Limb (tissue), 2 donors: ENCODE data around the gene HEPH.
"Not testable (repeated sequence)": the region's sequence is repeated elsewhere in the genome, so short reads cannot be mapped to it uniquely, and the experiment has no call there.

Experiments used
- DNase-seq, 2 donors: peaks; one replicate each; pipeline ENCODE4 v3.0.0-alpha.2; 2016; ENCODE audit errors: extremely low spot score in 2 of 2

HEPH gene, protein sequence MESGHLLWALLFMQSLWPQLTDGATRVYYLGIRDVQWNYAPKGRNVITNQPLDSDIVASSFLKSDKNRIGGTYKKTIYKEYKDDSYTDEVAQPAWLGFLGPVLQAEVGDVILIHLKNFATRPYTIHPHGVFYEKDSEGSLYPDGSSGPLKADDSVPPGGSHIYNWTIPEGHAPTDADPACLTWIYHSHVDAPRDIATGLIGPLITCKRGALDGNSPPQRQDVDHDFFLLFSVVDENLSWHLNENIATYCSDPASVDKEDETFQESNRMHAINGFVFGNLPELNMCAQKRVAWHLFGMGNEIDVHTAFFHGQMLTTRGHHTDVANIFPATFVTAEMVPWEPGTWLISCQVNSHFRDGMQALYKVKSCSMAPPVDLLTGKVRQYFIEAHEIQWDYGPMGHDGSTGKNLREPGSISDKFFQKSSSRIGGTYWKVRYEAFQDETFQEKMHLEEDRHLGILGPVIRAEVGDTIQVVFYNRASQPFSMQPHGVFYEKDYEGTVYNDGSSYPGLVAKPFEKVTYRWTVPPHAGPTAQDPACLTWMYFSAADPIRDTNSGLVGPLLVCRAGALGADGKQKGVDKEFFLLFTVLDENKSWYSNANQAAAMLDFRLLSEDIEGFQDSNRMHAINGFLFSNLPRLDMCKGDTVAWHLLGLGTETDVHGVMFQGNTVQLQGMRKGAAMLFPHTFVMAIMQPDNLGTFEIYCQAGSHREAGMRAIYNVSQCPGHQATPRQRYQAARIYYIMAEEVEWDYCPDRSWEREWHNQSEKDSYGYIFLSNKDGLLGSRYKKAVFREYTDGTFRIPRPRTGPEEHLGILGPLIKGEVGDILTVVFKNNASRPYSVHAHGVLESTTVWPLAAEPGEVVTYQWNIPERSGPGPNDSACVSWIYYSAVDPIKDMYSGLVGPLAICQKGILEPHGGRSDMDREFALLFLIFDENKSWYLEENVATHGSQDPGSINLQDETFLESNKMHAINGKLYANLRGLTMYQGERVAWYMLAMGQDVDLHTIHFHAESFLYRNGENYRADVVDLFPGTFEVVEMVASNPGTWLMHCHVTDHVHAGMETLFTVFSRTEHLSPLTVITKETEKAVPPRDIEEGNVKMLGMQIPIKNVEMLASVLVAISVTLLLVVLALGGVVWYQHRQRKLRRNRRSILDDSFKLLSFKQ

DNA sequence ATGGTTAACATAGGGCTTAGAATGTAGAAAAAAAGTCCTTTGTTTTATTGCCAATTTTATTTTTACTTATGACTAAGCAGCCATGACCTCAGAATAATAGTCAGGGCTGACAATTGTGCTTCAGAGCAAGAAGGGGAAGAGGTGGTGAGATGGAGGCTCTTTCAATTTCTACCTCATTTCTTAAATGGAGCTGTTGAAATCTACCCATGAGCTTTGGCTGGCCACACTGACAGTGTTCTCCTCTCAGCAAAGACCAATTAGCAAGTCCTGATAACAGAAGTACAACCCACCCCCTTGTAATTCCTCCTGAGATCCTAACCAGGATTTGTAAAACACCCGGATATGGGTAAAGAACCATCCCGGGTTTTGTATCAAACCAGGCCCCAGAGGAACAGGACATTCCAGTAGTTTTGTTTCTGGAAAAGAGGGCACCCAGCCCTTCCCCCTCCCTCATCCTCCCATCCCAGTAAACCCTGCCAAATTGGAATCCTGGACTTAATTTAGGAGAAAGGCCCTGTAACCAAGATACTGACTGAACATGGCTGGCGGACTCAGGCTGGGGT lies at the start of gene HEPH:
Gene HEPH (plus strand): TSS at position 399 of the 563 bp plus-strand sequence. CDS start 6,324 bp downstream, outside the sequence.
- peak; percentile 21 to 30 for DNase-seq

DNA sequence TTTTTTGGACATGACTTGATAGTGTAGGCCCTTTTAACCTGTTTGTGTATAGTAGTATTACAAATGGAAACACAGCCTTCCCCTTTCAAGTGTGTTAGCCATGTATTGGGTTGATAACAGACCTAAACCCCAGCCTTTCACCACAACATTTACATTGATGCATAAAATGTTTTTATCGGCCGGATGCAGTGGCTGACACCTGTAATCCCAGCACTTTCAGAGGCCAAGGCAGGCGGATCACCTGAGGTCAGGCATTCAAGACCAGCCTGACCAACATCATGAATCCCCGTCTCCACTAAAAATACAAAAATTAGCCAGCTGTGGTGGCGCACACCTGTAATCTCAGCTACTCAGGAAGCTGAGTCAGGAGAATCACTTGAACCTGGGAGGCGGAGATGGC lies 45.3 kb upstream of the HEPH start:
- DNase-seq = not testable (repeated sequence)

DNA sequence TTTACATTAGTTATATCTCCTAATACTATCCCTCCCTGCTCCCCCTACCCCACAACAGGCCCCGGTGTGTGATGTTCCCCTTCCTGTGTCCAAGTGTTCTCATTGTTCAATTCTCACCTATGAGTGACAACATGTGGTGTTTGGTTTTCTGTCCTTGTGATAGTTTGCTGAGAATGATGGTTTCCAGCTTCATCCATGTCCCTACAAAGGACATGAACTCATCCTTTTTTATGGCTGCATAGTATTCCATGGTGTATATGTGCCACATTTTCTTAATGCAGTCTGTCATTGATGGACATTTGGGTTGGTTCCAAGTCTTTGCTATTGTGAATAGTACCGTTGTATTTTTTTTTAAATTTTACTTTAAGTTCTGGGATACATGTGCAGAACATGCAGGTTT lies 42.7 kb upstream of the HEPH start:
- not testable (repeated sequence) for DNase-seq

DNA sequence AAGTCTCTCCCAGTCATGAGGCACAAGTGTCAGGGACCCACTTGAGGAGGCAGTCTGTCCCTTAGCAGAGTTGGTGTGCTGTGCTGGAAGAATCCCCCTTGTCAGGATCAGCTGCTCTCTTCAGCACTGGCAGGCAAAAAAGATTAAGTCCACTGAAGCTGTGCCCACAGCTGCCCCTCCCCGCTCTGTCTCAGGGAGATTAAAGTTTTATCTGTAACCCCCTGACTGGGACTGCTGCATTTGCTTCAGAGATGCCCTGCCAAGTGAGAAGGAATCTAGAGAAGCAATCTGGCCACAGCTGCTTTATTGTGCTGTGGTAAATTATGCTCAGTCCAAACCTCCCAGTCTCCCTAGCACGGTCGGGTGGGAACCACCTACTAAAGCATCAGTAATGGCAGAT lies 37.4 kb upstream of the HEPH start:
- DNase-seq = no peak

DNA sequence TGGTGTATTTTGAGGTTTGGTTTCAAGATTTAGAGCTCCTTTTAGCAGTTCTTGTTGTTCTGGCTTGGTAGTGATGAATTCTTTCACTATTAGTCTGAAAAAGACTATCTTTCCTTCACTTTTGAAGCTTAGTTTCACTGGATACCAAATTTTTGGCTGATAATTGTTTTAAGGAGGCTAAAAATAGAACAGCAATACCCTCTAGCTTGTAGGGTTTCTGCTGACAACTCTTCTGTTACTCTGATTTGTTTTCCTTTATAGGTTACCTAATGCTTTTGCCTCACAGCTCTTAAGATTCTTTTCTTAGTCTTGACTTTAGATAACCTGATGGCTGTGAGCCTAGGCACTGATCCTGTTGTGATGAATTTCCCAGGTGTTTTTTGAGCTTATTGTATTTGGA lies 33.6 kb upstream of the HEPH start:
- DNase-seq = no peak

DNA sequence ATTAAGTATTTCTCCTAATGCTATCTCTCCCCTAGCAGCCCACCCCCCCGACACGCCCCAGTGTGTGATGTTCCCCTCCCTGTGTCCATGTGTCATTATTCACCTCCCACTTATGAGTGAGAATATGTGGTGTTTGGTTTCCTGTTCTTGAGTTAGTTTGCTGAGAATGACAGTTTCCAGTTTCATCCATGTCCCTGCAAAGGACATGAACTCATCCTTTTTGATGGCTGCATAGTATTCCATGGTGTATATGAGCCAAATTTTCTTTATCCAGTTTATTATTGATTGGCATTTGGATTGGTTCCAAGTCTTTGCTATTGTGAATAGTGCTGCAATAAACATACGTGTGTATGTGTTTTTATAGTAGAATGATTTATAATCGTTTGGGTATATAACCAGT lies 28.8 kb upstream of the HEPH start:
- DNase-seq = not testable (repeated sequence)

DNA sequence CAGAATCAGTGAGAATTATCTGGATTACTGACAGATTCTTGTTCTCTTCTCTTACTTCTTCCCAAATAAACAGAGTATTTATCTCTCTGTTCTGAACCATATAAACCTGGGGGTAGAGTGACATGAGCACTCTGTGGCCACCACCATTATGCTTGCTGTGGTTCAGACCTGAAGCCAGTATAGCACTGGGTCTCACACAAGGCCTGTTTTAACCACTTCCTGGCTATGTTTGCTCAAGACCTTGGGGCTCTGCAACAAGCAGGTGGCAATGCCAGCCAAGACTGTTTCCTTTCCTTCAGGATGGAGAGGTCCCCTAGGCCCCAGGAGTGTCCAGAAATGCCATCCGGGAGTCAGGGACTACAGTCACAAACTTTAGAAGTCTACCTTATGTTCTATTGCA lies 21.7 kb upstream of the HEPH start:
- no peak for DNase-seq

DNA sequence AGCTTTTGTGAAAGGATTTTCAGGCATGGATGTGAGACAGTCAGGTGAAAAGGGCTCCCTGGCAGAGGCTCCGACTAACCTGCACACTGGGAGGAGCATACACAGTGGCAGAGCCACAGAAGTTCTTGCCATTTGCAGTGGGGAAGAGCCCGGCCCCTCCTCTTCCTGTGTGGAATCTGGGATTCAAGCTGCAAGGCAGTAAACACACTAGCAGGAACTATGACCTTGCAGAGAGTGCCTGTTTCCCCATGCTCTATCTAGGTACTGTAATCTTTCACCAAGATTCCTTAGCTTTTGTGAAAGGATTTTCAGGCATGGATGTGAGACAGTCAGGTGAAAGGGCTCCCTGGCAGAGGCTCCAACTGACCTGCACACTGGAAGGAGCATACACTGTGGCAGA lies 19.8 kb upstream of the HEPH start:
- DNase-seq = no peak

DNA sequence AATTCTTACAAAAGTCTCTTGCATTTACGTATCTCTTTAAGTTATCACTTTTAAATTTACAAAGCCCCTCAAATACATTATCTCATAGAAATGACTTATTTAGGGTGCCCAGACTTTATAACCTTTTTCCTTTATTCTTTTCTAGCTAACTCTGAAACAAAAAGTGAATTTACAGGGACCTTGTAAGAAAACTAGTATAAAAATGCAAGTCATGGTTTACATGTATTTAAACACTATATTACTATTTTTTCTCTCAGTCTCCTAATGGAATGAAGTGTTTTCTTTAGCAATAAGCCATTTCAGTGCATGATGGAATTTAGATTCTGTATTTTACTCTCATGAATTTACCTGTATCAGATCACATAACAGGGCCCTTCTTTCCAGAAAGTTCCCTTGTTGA lies 14.5 kb upstream of the HEPH start:
- no peak for DNase-seq

DNA sequence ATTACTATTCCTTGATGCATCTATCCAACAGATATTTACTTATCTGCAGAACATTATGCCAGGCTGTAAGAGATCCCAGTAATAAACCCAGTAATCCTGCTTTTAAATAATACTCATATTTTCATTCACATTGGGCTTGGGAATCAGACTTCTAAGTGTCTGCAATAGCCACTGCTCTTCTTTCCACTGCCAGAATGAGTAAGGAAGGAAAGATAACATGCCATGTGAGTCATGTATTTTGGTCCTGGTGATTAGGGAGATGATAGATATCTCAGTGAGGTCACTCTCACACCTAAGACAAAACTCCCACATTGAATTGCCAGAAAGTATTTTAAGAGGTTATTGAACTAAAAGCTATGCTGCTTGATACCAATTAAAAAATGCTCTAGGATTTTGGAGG lies 13.9 kb upstream of the HEPH start:
- DNase-seq = no peak

DNA sequence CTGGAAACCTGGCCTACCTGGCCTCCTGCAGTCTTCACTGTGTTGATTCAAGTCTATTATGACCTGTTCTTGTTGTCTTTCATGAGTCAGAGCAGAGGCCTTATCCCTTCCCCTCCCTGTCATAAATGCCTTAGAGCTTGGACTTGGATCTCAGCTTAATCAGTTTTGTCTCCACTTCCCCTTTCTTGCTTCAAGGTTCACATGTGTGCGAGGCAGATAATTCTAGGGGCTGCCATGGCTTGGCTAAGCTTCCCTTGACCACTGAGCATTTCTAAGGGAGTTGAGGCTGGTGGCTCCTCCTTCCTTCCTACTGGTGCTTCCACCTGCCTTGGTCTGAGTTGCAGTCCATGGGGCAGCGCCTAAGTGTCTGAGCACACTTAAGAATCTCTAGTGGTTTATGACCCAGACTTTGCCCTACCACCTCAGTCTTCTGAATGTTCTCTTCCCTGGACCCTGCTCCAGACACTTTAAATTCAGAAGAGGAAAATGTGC lies 1.7 kb upstream of the HEPH start:
- no peak for DNase-seq

DNA sequence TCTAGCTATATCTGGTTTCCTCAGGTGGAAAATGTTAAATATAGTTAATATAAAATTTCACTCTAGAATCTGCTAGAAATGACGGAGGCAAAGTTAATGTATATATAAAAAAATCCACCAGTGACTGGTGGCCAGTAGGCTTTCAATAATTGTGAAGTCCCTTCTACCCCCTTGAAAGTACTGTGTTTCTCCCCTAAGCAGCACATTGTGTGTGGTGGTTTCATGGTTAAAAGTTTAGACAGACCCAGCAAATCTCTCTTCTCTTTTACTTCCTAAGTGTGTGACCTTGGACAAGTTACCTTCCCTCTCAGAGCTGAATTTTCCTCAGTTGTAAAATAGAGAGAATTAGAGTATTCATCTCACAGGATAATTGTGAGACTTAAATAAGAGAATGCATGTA lies 600 bp upstream of the HEPH start:
- DNase-seq = no peak

DNA sequence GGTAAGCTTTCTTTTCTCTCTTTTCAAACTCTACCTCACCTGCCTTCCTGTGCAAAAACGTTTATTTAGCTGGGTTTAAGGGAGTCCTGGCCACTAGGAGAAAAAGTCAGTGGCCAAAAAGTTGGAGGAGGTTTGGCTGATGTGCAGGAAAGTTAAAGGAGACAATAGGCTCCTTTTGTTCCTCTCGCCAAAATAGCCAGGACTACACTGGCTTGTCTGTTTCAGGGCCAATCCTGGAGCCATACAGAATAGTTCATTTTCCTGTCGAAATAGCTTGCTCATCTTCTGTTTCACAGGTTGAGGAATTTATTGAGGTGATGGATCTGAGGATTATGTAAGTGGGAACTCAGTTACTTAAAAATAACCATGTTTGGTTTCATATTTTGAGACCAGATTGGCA lies 423 bp downstream of the HEPH start:
- DNase-seq = no peak

DNA sequence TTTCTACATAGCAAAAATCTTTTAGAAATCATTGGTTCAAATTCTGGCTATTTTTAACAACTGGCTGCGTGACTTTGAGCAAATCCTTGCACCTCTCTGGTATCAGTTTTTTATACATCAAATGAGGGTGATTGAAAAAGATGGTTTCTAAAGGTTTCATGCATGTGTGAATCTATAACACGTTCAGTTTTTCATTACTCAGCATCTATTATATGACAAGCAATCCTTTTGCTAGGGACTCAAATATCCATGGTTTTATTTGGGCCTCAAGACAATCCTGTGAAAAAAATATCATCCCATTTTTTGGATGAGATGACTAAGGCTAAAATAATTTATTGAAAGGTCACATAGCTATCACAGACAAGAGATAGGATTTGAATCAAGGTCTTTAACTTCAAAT lies 884 bp downstream of the HEPH start:
- no peak for DNase-seq

DNA sequence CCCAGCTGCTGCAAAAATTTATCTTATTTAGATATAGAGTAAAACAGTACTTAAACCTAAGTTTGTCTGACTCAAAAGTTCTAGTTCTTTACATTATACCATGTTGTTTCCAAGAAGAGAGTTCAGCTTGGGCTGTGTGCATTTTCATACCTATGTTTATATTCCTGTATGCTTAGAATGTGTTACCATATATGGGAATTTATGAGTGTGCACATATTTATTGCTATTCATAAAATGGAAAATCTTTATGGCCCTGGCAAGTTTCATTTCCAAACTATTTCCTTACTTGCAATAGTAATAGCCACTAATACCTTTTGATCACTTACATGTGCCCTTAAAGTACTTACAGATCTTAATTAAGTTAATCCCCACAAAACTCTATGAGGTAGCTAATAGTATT lies 2.6 kb downstream of the HEPH start:
- DNase-seq = no peak

DNA sequence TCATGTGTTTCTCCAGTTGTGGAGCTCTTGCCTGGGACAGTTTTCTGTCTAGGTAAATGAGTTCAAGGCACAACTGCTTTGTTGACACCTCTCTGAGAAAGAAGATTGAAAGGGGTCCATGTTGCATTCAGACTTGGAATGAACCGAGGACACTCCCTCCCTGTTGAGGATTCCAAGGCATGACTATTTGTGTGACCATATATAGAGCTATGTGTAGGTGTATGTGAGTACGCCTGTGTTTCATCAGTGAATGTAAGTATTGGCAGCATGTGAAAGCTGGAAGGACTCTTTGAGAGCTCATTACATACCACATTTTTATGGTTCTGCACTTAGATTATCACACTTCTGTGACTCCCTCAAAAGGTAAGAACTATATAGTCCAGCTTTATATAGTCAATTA lies 3.4 kb downstream of the HEPH start:
- DNase-seq = no peak

DNA sequence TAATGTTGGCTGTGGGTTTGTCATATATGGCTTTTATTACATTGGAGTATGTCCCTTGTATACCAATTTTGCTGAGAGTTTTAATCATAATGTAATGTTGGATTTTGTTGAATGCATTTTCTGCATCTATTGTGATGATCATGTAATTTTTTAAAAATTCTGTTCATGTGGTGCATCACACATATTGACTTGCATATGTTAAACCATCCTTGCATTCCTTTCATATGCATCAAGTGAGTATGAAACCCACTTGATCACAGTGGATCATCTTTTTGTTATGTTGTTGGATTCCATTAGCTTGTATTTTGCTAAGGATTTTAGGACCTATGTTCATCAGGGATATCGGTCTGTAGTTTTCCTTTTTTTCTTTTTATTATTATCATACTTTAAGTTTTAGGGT lies 12.1 kb downstream of the HEPH start:
- no peak for DNase-seq

DNA sequence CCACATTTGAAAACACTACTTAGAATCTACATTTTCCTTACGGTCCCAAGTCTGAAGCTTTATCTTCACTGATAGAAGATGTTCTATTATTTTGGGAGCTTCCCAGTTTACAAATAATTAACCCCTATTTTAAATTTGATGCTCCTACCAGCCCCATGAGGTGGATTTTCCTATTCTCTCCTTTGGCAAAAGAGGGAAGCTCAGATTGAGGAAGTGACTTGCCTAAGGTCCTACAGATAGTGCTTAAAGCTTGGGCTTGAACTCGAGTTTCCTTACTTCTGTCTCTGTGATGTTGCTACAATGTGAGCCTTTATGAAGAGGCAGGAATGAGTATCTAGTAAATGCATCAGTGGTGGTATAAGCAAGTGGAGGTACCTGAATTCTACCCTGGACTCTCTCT lies 27.5 kb downstream of the HEPH start:
- DNase-seq = no peak

DNA sequence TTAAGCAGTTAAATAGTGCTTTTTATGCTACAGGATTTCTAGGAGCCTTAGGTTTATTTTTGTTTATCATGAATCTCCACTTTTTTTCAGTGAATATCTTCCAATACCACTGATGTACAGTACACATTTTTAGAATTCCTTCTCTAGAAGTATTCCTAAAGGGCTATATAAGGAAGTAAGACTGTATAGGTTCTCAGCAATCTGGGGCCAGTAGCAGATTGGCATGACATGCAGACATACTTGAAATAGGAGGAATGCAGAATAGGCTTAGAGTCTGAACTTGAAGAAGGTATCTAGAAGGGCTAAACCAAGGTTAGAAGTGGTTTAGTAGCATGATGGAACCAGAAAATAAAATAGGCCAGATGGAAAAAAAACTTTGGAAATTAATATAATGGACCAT lies 29.8 kb downstream of the HEPH start:
- no peak for DNase-seq

DNA sequence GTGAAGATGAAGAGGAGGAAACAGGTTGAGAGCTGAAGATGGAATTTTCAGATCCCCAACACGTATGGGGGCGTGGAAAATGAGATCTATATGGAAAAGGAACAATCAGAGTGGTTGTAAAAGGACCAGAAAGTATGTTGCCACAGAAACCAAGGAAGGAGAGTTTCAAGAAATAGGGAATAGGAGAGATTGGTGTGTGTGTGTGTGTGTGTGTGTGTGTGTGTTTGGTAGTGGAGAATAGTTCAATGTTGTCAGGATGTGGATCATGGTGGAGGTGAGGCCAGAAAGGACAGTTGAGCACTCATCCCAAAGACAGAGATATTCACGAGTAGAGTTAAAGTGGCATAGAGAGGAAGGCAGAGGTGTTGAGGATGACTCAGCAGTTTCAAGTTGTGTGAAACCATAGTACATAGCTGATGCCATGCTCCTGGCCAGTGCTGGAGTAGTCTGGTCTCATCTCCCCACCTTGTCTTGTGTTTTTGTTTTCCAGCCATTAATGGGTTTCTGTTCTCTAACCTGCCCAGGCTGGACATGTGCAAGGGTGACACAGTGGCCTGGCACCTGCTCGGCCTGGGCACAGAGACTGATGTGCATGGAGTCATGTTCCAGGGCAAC lies 36.1 kb downstream of the HEPH start:
- no peak for DNase-seq
